WTC11 (cell line): Measurements from ENCODE around the gene PRPF40B. TPM values are rescaled to one million over a fixed set of nuclear protein-coding genes. Genes with fewer than 3 reads are reported as not detected.

ENCODE experiments used
- ATAC-seq: fragments of 200-7000 bp; cut with Tn5 transposase; 2 replicates; pipeline ENCODE4 v1.10.0; 2021; ENCODE audit warnings: mild to moderate bottlenecking, moderate library complexity
- CTCF ChIA-PET: fragments of 300-600 bp; sonication (Branson Sonifier 250); formaldehyde crosslinking; loops from one replicate; lab custom pipeline; 2021; ENCODE audit warnings: antibody characterized with exemption; lab: Charles Lee
- POLR2A ChIA-PET: fragments of 350-600 bp; sonication (Branson Sonifier 250); formaldehyde crosslinking; loops from one replicate; lab custom pipeline; 2021; ENCODE audit warnings: antibody characterized with exemption; lab: Charles Lee
- DNase-seq: peaks from one replicate; pipeline ENCODE4 v3.0.0; 2021; ENCODE audit warnings: low spot score
- H3K27ac Mint-ChIP-seq: 2 replicates; pipeline ENCODE4 v1.8.0; 2021; ENCODE audit warnings: mixed read lengths
- H3K27me3 Mint-ChIP-seq: 2 replicates; pipeline ENCODE4 v1.8.0; 2021; ENCODE audit warnings: low read depth, mild to moderate bottlenecking, moderate library complexity, mixed read lengths
- H3K36me3 Mint-ChIP-seq: 2 replicates; pipeline ENCODE4 v1.8.0; 2021; ENCODE audit warnings: mixed read lengths
- H3K4me1 Mint-ChIP-seq: 2 replicates; pipeline ENCODE4 v1.8.0; 2022; ENCODE audit warnings: mixed read lengths
- H3K4me3 Mint-ChIP-seq: 2 replicates; pipeline ENCODE4 v1.8.0; 2021; ENCODE audit warnings: mild to moderate bottlenecking, moderate library complexity, mixed read lengths
- H3K9me3 Mint-ChIP-seq: 2 replicates; pipeline ENCODE4 v1.8.0; 2021; ENCODE audit warnings: mixed read lengths
- AR ChIP-seq: fragments of 250-450 bp; sonication (Bioruptor Pico); IDR thresholded peaks from 2 replicates; pipeline ENCODE4 v1.9.0; 2021; ENCODE audit warnings: mild to moderate bottlenecking
- ATF2 ChIP-seq: sonication (generic); formaldehyde crosslinking; IDR thresholded peaks from 2 replicates; pipeline ENCODE4 v1.8.1; 2022; ENCODE audit warnings: low read depth, missing genetic modification reagents, borderline replicate concordance
- CREB1 ChIP-seq: sonication (generic); formaldehyde crosslinking; IDR thresholded peaks from 2 replicates; pipeline ENCODE4 v1.8.0; 2023; ENCODE audit warnings: mild to moderate bottlenecking, missing genetic modification reagents
- CTCF ChIP-seq: fragments of 200-600 bp; IDR thresholded peaks from 2 replicates; pipeline ENCODE4 v1.8.0; 2022; ENCODE audit warnings: antibody characterized with exemption
- E2F5 ChIP-seq: sonication (generic); formaldehyde crosslinking; IDR thresholded peaks from 2 replicates; pipeline ENCODE4 v1.8.1; 2022; ENCODE audit warnings: mild to moderate bottlenecking, moderate library complexity, missing genetic modification reagents
- ELF4 ChIP-seq: sonication (generic); formaldehyde crosslinking; IDR thresholded peaks from 2 replicates; pipeline ENCODE4 v1.8.1; 2022; ENCODE audit warnings: low read depth, mild to moderate bottlenecking, moderate library complexity, missing genetic modification reagents
- FOXK1 ChIP-seq: sonication (generic); formaldehyde crosslinking; IDR thresholded peaks from 2 replicates; pipeline ENCODE4 v1.8.0; 2022; ENCODE audit warnings: mild to moderate bottlenecking, moderate library complexity, missing genetic modification reagents
- FOXP1 ChIP-seq: sonication (generic); formaldehyde crosslinking; IDR thresholded peaks from 2 replicates; pipeline ENCODE4 v1.8.0; 2022; ENCODE audit warnings: missing genetic modification reagents, mild to moderate bottlenecking, moderate library complexity, borderline replicate concordance
- GABPB1 ChIP-seq: sonication (generic); formaldehyde crosslinking; IDR thresholded peaks from 2 replicates; pipeline ENCODE4 v1.8.1; 2023; ENCODE audit warnings: mild to moderate bottlenecking, missing genetic modification reagents
- GTF2I ChIP-seq: fragments of 250-450 bp; sonication (Bioruptor Pico); conservative IDR thresholded peaks from 2 replicates; pipeline ENCODE4 v1.4.0; 2021; ENCODE audit warnings: mild to moderate bottlenecking
- IRF1 ChIP-seq: sonication (generic); formaldehyde crosslinking; IDR thresholded peaks from 2 replicates; pipeline ENCODE4 v1.8.0; 2023; ENCODE audit warnings: missing genetic modification reagents
- NFYB ChIP-seq: sonication (generic); formaldehyde crosslinking; conservative IDR thresholded peaks from 2 replicates; pipeline ENCODE4 v1.8.0; 2022; ENCODE audit warnings: low read depth, missing genetic modification reagents
- NR1H2 ChIP-seq: sonication (generic); formaldehyde crosslinking; IDR thresholded peaks from 2 replicates; pipeline ENCODE4 v1.9.0; 2021; ENCODE audit warnings: mild to moderate bottlenecking, moderate library complexity, missing genetic modification reagents
- NR2C2 ChIP-seq: sonication (generic); formaldehyde crosslinking; IDR thresholded peaks from 2 replicates; pipeline ENCODE4 v1.8.0; 2022; ENCODE audit warnings: mild to moderate bottlenecking, missing genetic modification reagents
- SMAD3 ChIP-seq: sonication (generic); formaldehyde crosslinking; IDR thresholded peaks from 2 replicates; pipeline ENCODE4 v1.8.0; 2022; ENCODE audit warnings: missing genetic modification reagents, mild to moderate bottlenecking, borderline replicate concordance
- SMAD4 ChIP-seq: sonication (generic); formaldehyde crosslinking; IDR thresholded peaks from 2 replicates; pipeline ENCODE4 v1.8.0; 2022; ENCODE audit warnings: mild to moderate bottlenecking, missing genetic modification reagents
- TCF7 ChIP-seq: sonication (generic); formaldehyde crosslinking; IDR thresholded peaks from 2 replicates; pipeline ENCODE4 v1.8.0; 2022; ENCODE audit warnings: mild to moderate bottlenecking, low read depth, missing genetic modification reagents, moderate library complexity
- TEAD4 ChIP-seq: sonication (generic); formaldehyde crosslinking; IDR thresholded peaks from 2 replicates; pipeline ENCODE4 v1.8.0; 2022; ENCODE audit warnings: mild to moderate bottlenecking, missing genetic modification reagents
- TP53 ChIP-seq: sonication (generic); formaldehyde crosslinking; IDR thresholded peaks from 2 replicates; pipeline ENCODE4 v1.8.1; 2023; ENCODE audit warnings: mild to moderate bottlenecking, missing genetic modification reagents
- ZBTB43 ChIP-seq: sonication (generic); formaldehyde crosslinking; IDR thresholded peaks from 2 replicates; pipeline ENCODE4 v1.8.1; 2023; ENCODE audit warnings: mild to moderate bottlenecking, missing genetic modification reagents
- ZNF263 ChIP-seq: sonication (generic); formaldehyde crosslinking; IDR thresholded peaks from 2 replicates; pipeline ENCODE4 v1.8.1; 2022; ENCODE audit warnings: low read depth, mild to moderate bottlenecking, moderate library complexity, missing genetic modification reagents
- ZNF396 ChIP-seq: fragments of 250-450 bp; sonication (Bioruptor Pico); IDR thresholded peaks from 2 replicates; pipeline ENCODE4 v1.8.0; 2021; ENCODE audit warnings: mild to moderate bottlenecking, moderate library complexity, borderline replicate concordance
- total RNA-seq: library from RNA; stranded (reverse); gene quantifications from 3 replicates; pipeline ENCODE4 v1.2.3, GENCODE V29; 2021

The PRPF40B gene
- total RNA-seq, 1 experiment from 2014 or later: 46.0 TPM

- no peak for ATAC-seq
- Mint-ChIP-seq H3K27me3 (peaks cover 5% of the 10 kb centered on the region; the same call in 1 of the 2 replicates), H3K36me3 (no peaks in the 10 kb centered on the region), H3K9me3 (no peaks in the 10 kb centered on the region; the same call in 1 of the 2 replicates), H3K27ac (no peak overlapping the region), H3K4me1 (no peaks in the 10 kb centered on the region), H3K4me3 (no peak overlapping the region)
- POLR2A ChIA-PET: no interaction called here
- CTCF ChIA-PET: interaction anchor here (1.0 to 6.9 kb wide), 3 partner anchors 20 to 252 kb away, joined by 3 to 44 read pairs (median 4); partner anchors contain the start of gene PRPF40B
- no peak for DNase-seq
- TF ChIP-seq SMAD3 (CRISPR knock-in tag) (no peak), CTCF (no peak), NR2C2 (CRISPR knock-in tag) (no peak), SMAD4 (no peak), ZNF396 (no peak), TCF7 (CRISPR knock-in tag) (no peak), IRF1 (CRISPR knock-in tag) (no peak), NR1H2 (CRISPR knock-in tag) (no peak), FOXK1 (CRISPR knock-in tag) (no peak), AR (CRISPR knock-in tag) (no peak), GABPB1 (CRISPR knock-in tag) (no peak), CREB1 (CRISPR knock-in tag) (no peak), FOXP1 (CRISPR knock-in tag) (no peak), NFYB (CRISPR knock-in tag) (no peak)
- TF ChIP-seq, all 79 proteins: peak for 0
These were observed 23.4 kb upstream of the PRPF40B start for GRCh38 chr12:49599961-49600360.

- DNase-seq (no peak), ATAC-seq (no peak)
- H3K36me3 Mint-ChIP-seq: no peaks in the 10 kb centered on the region
- H3K9me3 Mint-ChIP-seq: no peaks in the 10 kb centered on the region
- H3K27ac Mint-ChIP-seq: no peak overlapping the region
- H3K4me1 Mint-ChIP-seq: 0 out of 2 replicates have a peak, but pooled peaks cover 2% of the 10 kb centered on the region
- peaks cover 19% of the 10 kb centered on the region for H3K27me3 Mint-ChIP-seq
- ChIA-PET POLR2A (no interaction called here), CTCF (interaction anchor here (1.0 to 6.9 kb wide), 3 partner anchors 19 to 138 kb away, joined by 3 to 44 read pairs (median 13); partner anchors contain the start of genes PRPF40B and TMBIM6)
- no peak overlapping the region for H3K4me3 Mint-ChIP-seq
- TF ChIP-seq GTF2I (CRISPR knock-in tag) (no peak), TP53 (CRISPR knock-in tag) (no peak), ELF4 (no peak), SMAD4 (no peak), AR (CRISPR knock-in tag) (no peak), TEAD4 (CRISPR knock-in tag) (no peak), GABPB1 (CRISPR knock-in tag) (no peak), ZNF263 (no peak), ZBTB43 (CRISPR knock-in tag) (no peak), ATF2 (CRISPR knock-in tag) (no peak), E2F5 (CRISPR knock-in tag) (no peak)
These were observed 19.6 kb upstream of the PRPF40B start for GRCh38 chr12:49603721-49604120.
